Activated CD4-positive, alpha-beta T cell treated with anti-CD3 and anti-CD28 coated beads for 1 hour (primary cell): ENCODE measurements around the gene ERICH4.
"Not testable (repeated sequence)": the region's sequence is repeated elsewhere in the genome, so short reads cannot be mapped to it uniquely, and the experiment has no call there.

ENCODE experiments used
- DNase-seq: peaks from one replicate; pipeline ENCODE4 v3.0.0-alpha.2; 2020

ERICH4 gene

GRCh38 chr19:41436674-41436951 is 6.3 kb upstream of the ERICH4 start:
- DNase-seq, result no peak

GRCh38 chr19:41437944-41438574 is 4.9 kb upstream of the ERICH4 start:
- DNase-seq, result no peak

GRCh38 chr19:41439441-41440222 is 3.3 kb upstream of the ERICH4 start, which contains the start of gene DMAC2:
Gene DMAC2, minus strand, starts transcription at chr19:41439912. Its CDS starts 13 bp downstream, at chr19:41439899.
- DNase-seq, result peak; percentile 89

- no peak for DNase-seq
These were observed 1.5 kb upstream of the ERICH4 start for GRCh38 chr19:41441321-41441945.

- DNase-seq, result no peak
These were observed 978 bp downstream of the ERICH4 start for GRCh38 chr19:41443813-41444455.

- DNase-seq, result no peak
These were observed 2.6 kb downstream of the ERICH4 start for GRCh38 chr19:41445575-41445974.

- no peak for DNase-seq
These were observed 4.9 kb downstream of the ERICH4 start for GRCh38 chr19:41447732-41448332.

- DNase-seq, result peak; percentile 56
These were observed 6.3 kb downstream of the ERICH4 start for GRCh38 chr19:41449079-41449864.

- DNase-seq, result no peak
These were observed 6.9 kb downstream of the ERICH4 start for GRCh38 chr19:41449865-41450178.

- DNase-seq, result no peak
These were observed 9.8 kb downstream of the ERICH4 start for GRCh38 chr19:41452584-41453275.

GRCh38 chr19:41455936-41456335 is 13.0 kb downstream of the ERICH4 start:
- DNase-seq, result no peak

GRCh38 chr19:41456342-41456918 is 13.5 kb downstream of the ERICH4 start:
- no peak for DNase-seq

- no peak for DNase-seq
These were observed 14.3 kb downstream of the ERICH4 start for GRCh38 chr19:41457241-41457640.

GRCh38 chr19:41462497-41462896 is 19.5 kb downstream of the ERICH4 start:
- DNase-seq, result no peak

GRCh38 chr19:41463257-41464256 is 20.6 kb downstream of the ERICH4 start:
- not testable (repeated sequence) for DNase-seq

GRCh38 chr19:41476583-41476982 is 33.6 kb downstream of the ERICH4 start:
- no peak for DNase-seq

- DNase-seq, result no peak
These were observed 35.2 kb downstream of the ERICH4 start for GRCh38 chr19:41478171-41478570.

- no peak for DNase-seq
These were observed 36.2 kb downstream of the ERICH4 start for GRCh38 chr19:41478875-41479756.

GRCh38 chr19:41479757-41480191 is 36.8 kb downstream of the ERICH4 start:
- DNase-seq, result no peak
